CD4-positive, alpha-beta T cell treated with Interleukin-1 beta for 1 hour (primary cell): ENCODE data around the gene INSRR.

Source experiments
- DNase-seq, 2 donors: peaks; one replicate each; pipeline ENCODE4 v3.0.0-alpha.2; 2020 to 2022

Gene INSRR

GRCh38 chr1:156873659-156874058, 14.7 kb upstream of the INSRR start:
- no peak for DNase-seq

GRCh38 chr1:156869455-156869854, 10.5 kb upstream of the INSRR start:
- no peak for DNase-seq

GRCh38 chr1:156868341-156868740, 9.4 kb upstream of the INSRR start:
- DNase-seq: no peak

GRCh38 chr1:156866249-156866909, 7.5 kb upstream of the INSRR start:
- DNase-seq: no peak

GRCh38 chr1:156865865-156866248, 6.9 kb upstream of the INSRR start:
- DNase-seq: no peak

GRCh38 chr1:156865258-156865657, 6.3 kb upstream of the INSRR start:
- no peak for DNase-seq

- DNase-seq: no peak
Measured at GRCh38 chr1:156864796-156865195, 5.9 kb upstream of the INSRR start.

GRCh38 chr1:156863631-156864030, 4.7 kb upstream of the INSRR start:
- DNase-seq: no peak

GRCh38 chr1:156862997-156863599, 4.2 kb upstream of the INSRR start:
- no peak for DNase-seq

GRCh38 chr1:156862584-156862983, 3.7 kb upstream of the INSRR start:
- no peak for DNase-seq

GRCh38 chr1:156860628-156861423, 1.9 kb upstream of the INSRR start, which contains the start of gene NTRK1:
NTRK1 (plus strand) TSS chr1:156860865; CDS start chr1:156860935, 70 bp downstream.
- peak; percentile 62 to 68 for DNase-seq

- peak; percentile 51 to 65 for DNase-seq
Measured at GRCh38 chr1:156860113-156860627, 1.3 kb upstream of the INSRR start.

GRCh38 chr1:156859523-156860112, 701 bp upstream of the INSRR start:
- peak in 1 of 2 donors; percentile 17 for DNase-seq

GRCh38 chr1:156858555-156858956, 361 bp downstream of the INSRR start:
- DNase-seq: no peak

GRCh38 chr1:156857532-156857931, 1.4 kb downstream of the INSRR start:
- DNase-seq: no peak

- DNase-seq: no peak
Measured at GRCh38 chr1:156856282-156856785, 2.6 kb downstream of the INSRR start.

- no peak for DNase-seq
Measured at GRCh38 chr1:156854634-156855033, 4.3 kb downstream of the INSRR start.

GRCh38 chr1:156853761-156854160, 5.2 kb downstream of the INSRR start:
- no peak for DNase-seq

- DNase-seq: no peak
Measured at GRCh38 chr1:156852418-156852874, 6.5 kb downstream of the INSRR start.

GRCh38 chr1:156851779-156852417, 7.0 kb downstream of the INSRR start:
- no peak for DNase-seq

- DNase-seq: no peak
Measured at GRCh38 chr1:156849151-156849496, 9.8 kb downstream of the INSRR start.

- DNase-seq: peak; percentile 80 to 81
Measured at GRCh38 chr1:156848461-156849150, 10.3 kb downstream of the INSRR start.
